Ovary (tissue), 9 donors: ENCODE results near the gene ZSCAN21. TPM values are rescaled to one million over a fixed set of nuclear protein-coding genes. Genes with fewer than 3 reads are reported as not detected.

Source experiments
- DNase-seq, 5 donors: peaks; one replicate each; pipeline ENCODE4 v3.0.0-alpha.2; 2019 to 2020
- H3K27ac ChIP-seq, 2 donors: fragments of 200-600 bp; one replicate each; pipeline versions ENCODE4 v1.5.1 to v1.8.0; 2019 to 2022
- H3K27me3 ChIP-seq: fragments of 200-600 bp; one replicate; pipeline ENCODE4 v1.8.0; 2022
- H3K36me3 ChIP-seq: fragments of 200-600 bp; sonication (generic); one replicate; pipeline ENCODE4 v1.5.1; 2019
- H3K4me1 ChIP-seq: one replicate; pipeline ENCODE4 v1.8.1; 2013; ENCODE audit warnings: mild to moderate bottlenecking, moderate library complexity; ENCODE audit not compliant: insufficient read depth
- H3K4me3 ChIP-seq: fragments of 200-600 bp; sonication (generic); one replicate; pipeline ENCODE4 v1.5.1; 2017
- H3K9me3 ChIP-seq, 2 donors: fragments of 200-600 bp in 1 of 2; sonication (generic) in 1 of 2; one replicate each; pipeline versions ENCODE4 v1.5.1 to v1.8.1; 2013 to 2019; ENCODE audit warnings: mild to moderate bottlenecking in 1 of 2, moderate library complexity in 1 of 2
- CTCF ChIP-seq, 3 donors: fragments of 450-650 bp in 2 of 3; fragments of 200-600 bp in 1 of 3; IDR thresholded peaks; one replicate each; pipeline versions ENCODE4 v1.5.1 to v1.8.0; 2016 to 2022; ENCODE audit warnings: antibody characterized with exemption in 3 of 3, mild to moderate bottlenecking in 1 of 3
- EP300 ChIP-seq: sonication (generic); formaldehyde crosslinking; IDR thresholded peaks from one replicate; pipeline ENCODE4 v1.6.1; 2017; ENCODE audit warnings: antibody characterized with exemption
- POLR2A ChIP-seq: fragments of 450-650 bp; IDR thresholded peaks from one replicate; pipeline ENCODE4 v1.6.1; 2017; ENCODE audit warnings: antibody characterized with exemption, mild to moderate bottlenecking, moderate library complexity
- WGBS, 3 donors: extraction: QIAGEN DNeasy Blood & Tissue Kit in 1 of 3; methylation state at CpG; one replicate each; pipeline versions ENCODE4 v1.1.5 to v1.1.7; 2013 to 2017; 5-methylcytosine and 5-hydroxymethylcytosine counted together
- intact Hi-C, 4 donors: fragments of 100-400 bp; cut with DNase I; formaldehyde crosslinking; loops; one replicate each; pipeline versions ENCODE4 v1.11.0 to v1.15.1; 2022 to 2023
- microRNA counts: library from miRNA; unstranded; fragments of <30 nt; microRNA quantifications from one replicate; lab custom pipeline; 2016
- microRNA-seq, 3 donors: library from miRNA; unstranded; fragments of <30 nt; microRNA quantifications; one replicate each; pipeline versions ENCODE4 to v1.2.0, GENCODE V29; 2019 to 2020
- polyA plus RNA-seq, 2 donors: library from polyadenylated mRNA; stranded (reverse); fragments of 200-250 nt in 1 of 2; fragments of 350-450 nt in 1 of 2; fragmentation: Illumina TruSeq in 1 of 2; extraction: RNeasy Lipid Tissue Mini Kit (QIAGEN cat#74804) in 1 of 2; gene quantifications; one replicate each; pipeline ENCODE4 v1.2.3, GENCODE V29; 2013 to 2014
- small RNA-seq: library from RNA; depleted of rRNA; stranded (forward); fragments of <200 nt; gene quantifications from one replicate; pipeline ENCODE3, GENCODE V24; 2016
- total RNA-seq, 7 donors: library from RNA; depleted of rRNA in 2 of 7; stranded (reverse); fragments of >200 nt in 2 of 7; fragmentation: NEBNext Ultra II Directional in 3 of 7; extraction: Animal tissue kit (Norgen Biotek cat#: 25700) in 3 of 7; gene quantifications; one replicate each; pipeline versions ENCODE4 v1.1.0 to v1.2.4, GENCODE V29; 2016 to 2023
- donor health status: DM: no; HTN: no; CAD: no; lungs with moderate emphysema.
- donor health status: DM: no; HTN: no; CAD: no.
- donor health status: Bipolar disorder and iron deficiency.
- donor health status: DM: yes; HTN: yes; CAD: no.
- donor health status: DM: no; HTN: no; CAD: no.
- donor health status: DM: yes; HTN: yes; CAD: no.

The ZSCAN21 gene
- total and polyA plus RNA-seq, 9 donors = 9.2 to 16.2 (median 12.3) TPM

DNA sequence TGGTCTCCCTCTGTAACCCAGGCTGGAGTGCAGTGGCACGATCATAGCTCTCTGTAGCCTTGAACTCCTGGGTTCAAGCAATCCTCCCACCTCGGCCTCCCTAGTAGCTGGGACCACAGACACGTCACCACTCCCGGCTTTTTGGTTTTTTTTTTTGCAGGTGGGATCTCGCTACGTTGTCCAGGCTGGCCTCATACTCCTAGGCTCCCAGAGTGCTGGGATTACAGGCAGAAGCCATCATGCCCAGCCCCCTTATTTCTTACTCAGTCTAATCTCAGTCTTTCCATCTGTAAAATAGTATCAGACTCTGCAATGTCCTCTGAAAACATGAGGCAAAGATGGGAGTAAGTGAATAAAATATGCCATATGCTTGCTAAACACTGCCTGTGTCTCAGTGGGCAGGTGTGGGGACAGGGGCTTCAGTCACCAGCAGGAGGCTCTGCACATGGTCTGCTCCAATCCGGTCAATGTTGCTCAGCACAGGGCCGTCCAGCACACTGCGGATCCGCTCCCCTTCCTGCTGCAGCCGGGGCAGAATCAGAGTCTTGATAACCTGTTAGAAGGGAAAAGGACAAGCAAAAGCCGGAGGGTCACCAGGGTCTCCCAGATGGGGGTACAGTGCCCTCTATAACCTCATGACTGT is 60.1 kb downstream of the ZSCAN21 start:
- Histone ChIP-seq H3K27me3 (no peaks in the 10 kb centered on the region), H3K4me3 (no peak overlapping the region), H3K4me1 (no peaks in the 10 kb centered on the region), H3K9me3 (no peaks in the 10 kb centered on the region), H3K27ac (no peak overlapping the region), H3K36me3 (no peaks in the 10 kb centered on the region)
- WGBS, 3 donors = 68 to 74% (median 73%) methylated on average over 12 of the region's 12 CpGs
- TF ChIP-seq CTCF (IDR thresholded peaks at IDR 0.05) = no peak
- TF ChIP-seq POLR2A = no peak
- no peak for TF ChIP-seq EP300
- no peak for DNase-seq
- intact Hi-C loops = no loop called here

GRCh38 chr7:100111156-100111555 is 61.6 kb downstream of the ZSCAN21 start:
- intact Hi-C loops = no loop called here
- 86 to 91% (median 88%) methylated on average over 7 of the region's 7 CpGs for WGBS, 3 donors
- Histone ChIP-seq H3K27ac (no peak overlapping the region), H3K36me3 (no peaks in the 10 kb centered on the region), H3K4me3 (no peak overlapping the region), H3K4me1 (no peaks in the 10 kb centered on the region), H3K9me3 (no peaks in the 10 kb centered on the region), H3K27me3 (no peaks in the 10 kb centered on the region)
- TF ChIP-seq CTCF (IDR thresholded peaks at IDR 0.05) = no peak
- no peak for TF ChIP-seq POLR2A
- TF ChIP-seq EP300 = no peak
- no peak for DNase-seq

DNA sequence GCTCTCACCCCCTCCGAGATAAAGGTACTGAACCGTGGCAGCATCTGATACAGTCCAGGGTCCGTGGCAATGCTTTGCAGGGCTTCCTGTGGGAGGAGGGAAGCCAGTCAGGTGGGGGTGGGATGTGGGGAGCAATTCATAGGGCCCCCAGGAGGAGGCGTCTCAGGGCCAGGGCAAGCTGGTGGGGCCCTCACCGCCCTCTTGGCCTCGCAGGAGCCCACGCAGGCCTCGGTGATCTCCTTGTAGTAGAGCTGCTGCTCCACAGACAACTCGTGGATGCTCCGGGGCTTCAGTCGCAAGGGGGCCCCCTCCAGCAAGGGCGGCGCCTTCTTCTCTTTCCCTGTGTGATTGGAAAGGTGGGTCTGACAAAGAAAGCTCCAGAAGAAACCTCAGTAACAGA is 62.3 kb downstream of the ZSCAN21 start:
- no peaks in the 10 kb centered on the region for H3K36me3 ChIP-seq
- H3K9me3 ChIP-seq = no peaks in the 10 kb centered on the region
- intact Hi-C loops = no loop called here
- TF ChIP-seq POLR2A = no peak
- TF ChIP-seq EP300 = no peak
- TF ChIP-seq CTCF (IDR thresholded peaks at IDR 0.05) = no peak
- H3K27ac ChIP-seq = no peak overlapping the region
- H3K4me3 ChIP-seq = no peak overlapping the region
- WGBS, 3 donors = 81 to 85% (median 85%) methylated on average over 13 of the region's 13 CpGs
- H3K4me1 ChIP-seq = no peaks in the 10 kb centered on the region
- DNase-seq = no peak
- no peaks in the 10 kb centered on the region for H3K27me3 ChIP-seq

MicroRNA genes within 50 kb of the gene (microRNA counts, 767-probe panel; counts per million panel counts)
- 1,810 counts per million, percentile 80 among the panel's probes with 10 or more counts for microRNA hsa-miR-106b-5p (lab: Ali Mortazavi, UCI)
- 6,061 counts per million, percentile 97 among the panel's probes with 10 or more counts for microRNA hsa-miR-25-3p (lab: Ali Mortazavi, UCI)
- 4,581 counts per million, percentile 92 among the panel's probes with 10 or more counts for microRNA hsa-miR-93-5p (lab: Ali Mortazavi, UCI)

Small RNA genes lying within 50 kb of the gene (microRNA-seq; reads per million reads assigned to microRNA genes)
- gene MIR106B = 322 to 1,113 (median 871) reads per million in 3 donors
- 135 to 661 (median 305) reads per million in 3 donors for gene MIR25
- 285 to 1,086 (median 334) reads per million in 3 donors for gene MIR93

Small RNA genes lying within 50 kb of the gene (small RNA-seq; reads per million reads assigned to genes)
- gene MIR106B = 22.6 reads per million, percentile 87 among the genes with 10 or more reads in this experiment
- 618 reads per million, percentile 96 among the genes with 10 or more reads in this experiment for gene MIR25
- 24.9 reads per million, percentile 88 among the genes with 10 or more reads in this experiment for gene MIR93

Other genes with a start within 250 kb of the ZSCAN21 start
- gene CYP3A43, start 221.8 kb upstream of the ZSCAN21 start, total RNA-seq = under 1 TPM in 2 of 7 donors, not detected in 5; 0.37 to 0.53 TPM
- gene CYP3A43, start 221.8 kb upstream of the ZSCAN21 start, polyA plus RNA-seq = not detected
- under 1 TPM in 1 of 7 donors, not detected in 6; 0.57 TPM for gene OR2AE1, start 172.7 kb upstream of the ZSCAN21 start, total RNA-seq
- gene OR2AE1, start 172.7 kb upstream of the ZSCAN21 start, polyA plus RNA-seq = not detected
- gene TRIM4, start 130.2 kb upstream of the ZSCAN21 start, total RNA-seq = 10 to 100 TPM; 31.7 to 58.9 (median 45.1) TPM
- gene TRIM4, start 130.2 kb upstream of the ZSCAN21 start, polyA plus RNA-seq = 10 to 100 TPM; 42.2 to 64.8 TPM
- gene GJC3, start 120.2 kb upstream of the ZSCAN21 start, total RNA-seq = 1 to 10 TPM in 1 of 7 donors, under 1 TPM in 3, not detected in 3; 0.18 to 1.3 (median 0.29) TPM
- under 1 TPM; 0.42 to 0.45 TPM for gene GJC3, start 120.2 kb upstream of the ZSCAN21 start, polyA plus RNA-seq
- 10 to 100 TPM in 1 of 7 donors, 1 to 10 TPM in 3, under 1 TPM in 3; 0.34 to 21.3 (median 2.3) TPM for gene AZGP1, start 73.7 kb upstream of the ZSCAN21 start, total RNA-seq
- 1 to 10 TPM; 1.3 to 5.4 TPM for gene AZGP1, start 73.7 kb upstream of the ZSCAN21 start, polyA plus RNA-seq
- gene ZKSCAN1, start 34.2 kb upstream of the ZSCAN21 start, total RNA-seq = 10 to 100 TPM; 28.8 to 90.7 (median 73.9) TPM
- gene ZKSCAN1, start 34.2 kb upstream of the ZSCAN21 start, polyA plus RNA-seq = 10 to 100 TPM; 14.2 to 29.4 TPM
- 10 to 100 TPM; 21.9 to 45.0 (median 38.4) TPM for gene ZNF3, start 31.9 kb downstream of the ZSCAN21 start, total RNA-seq
- gene ZNF3, start 31.9 kb downstream of the ZSCAN21 start, polyA plus RNA-seq = 10 to 100 TPM; 28.0 to 41.3 TPM
- 100 to 1,000 TPM in 2 of 7 donors, 10 to 100 TPM in 5; 33.6 to 110 (median 98.2) TPM for gene COPS6, start 39.2 kb downstream of the ZSCAN21 start, total RNA-seq
- 100 to 1,000 TPM in 1 of 2 donors, 10 to 100 TPM in 1; 97.4 to 145 TPM for gene COPS6, start 39.2 kb downstream of the ZSCAN21 start, polyA plus RNA-seq
- 10 to 100 TPM; 24.4 to 57.6 (median 37.9) TPM for gene MCM7, start 51.6 kb downstream of the ZSCAN21 start, total RNA-seq
- gene MCM7, start 51.6 kb downstream of the ZSCAN21 start, polyA plus RNA-seq = 10 to 100 TPM; 45.1 to 79.7 TPM
- 10 to 100 TPM; 10.9 to 20.3 (median 14.2) TPM for gene AP4M1, start 51.9 kb downstream of the ZSCAN21 start, total RNA-seq
- 10 to 100 TPM; 13.8 to 19.0 TPM for gene AP4M1, start 51.9 kb downstream of the ZSCAN21 start, polyA plus RNA-seq
- 10 to 100 TPM; 35.9 to 66.1 (median 57.5) TPM for gene TAF6, start 69.6 kb downstream of the ZSCAN21 start, total RNA-seq
- gene TAF6, start 69.6 kb downstream of the ZSCAN21 start, polyA plus RNA-seq = 10 to 100 TPM; 43.1 to 52.1 TPM
- 10 to 100 TPM; 11.7 to 28.7 (median 22.0) TPM for gene CNPY4, start 69.9 kb downstream of the ZSCAN21 start, total RNA-seq
- 10 to 100 TPM; 33.9 to 42.8 TPM for gene CNPY4, start 69.9 kb downstream of the ZSCAN21 start, polyA plus RNA-seq
- gene MBLAC1, start 77.2 kb downstream of the ZSCAN21 start, total RNA-seq = 1 to 10 TPM; 3.4 to 6.7 (median 4.5) TPM
- gene MBLAC1, start 77.2 kb downstream of the ZSCAN21 start, polyA plus RNA-seq = 1 to 10 TPM in 1 of 2 donors, under 1 TPM in 1; 0.28 to 3.4 TPM
- 100 to 1,000 TPM; 101 to 245 (median 108) TPM for gene LAMTOR4, start 99.1 kb downstream of the ZSCAN21 start, total RNA-seq
- 100 to 1,000 TPM in 1 of 2 donors, 10 to 100 TPM in 1; 10.3 to 246 TPM for gene LAMTOR4, start 99.1 kb downstream of the ZSCAN21 start, polyA plus RNA-seq
- gene TRAPPC14, start 108.9 kb downstream of the ZSCAN21 start, total RNA-seq = 10 to 100 TPM in 5 of 7 donors, 1 to 10 TPM in 2; 6.2 to 27.2 (median 14.8) TPM
- 1 to 10 TPM; 2.8 to 9.1 TPM for gene TRAPPC14, start 108.9 kb downstream of the ZSCAN21 start, polyA plus RNA-seq
- gene GAL3ST4, start 118.8 kb downstream of the ZSCAN21 start, total RNA-seq = 10 to 100 TPM in 2 of 7 donors, 1 to 10 TPM in 5; 3.1 to 16.3 (median 7.4) TPM
- 10 to 100 TPM in 1 of 2 donors, 1 to 10 TPM in 1; 4.3 to 10.6 TPM for gene GAL3ST4, start 118.8 kb downstream of the ZSCAN21 start, polyA plus RNA-seq
- 1 to 10 TPM; 2.0 to 5.6 (median 3.1) TPM for gene GPC2, start 127.6 kb downstream of the ZSCAN21 start, total RNA-seq
- gene GPC2, start 127.6 kb downstream of the ZSCAN21 start, polyA plus RNA-seq = 1 to 10 TPM in 1 of 2 donors, under 1 TPM in 1; 0.25 to 2.9 TPM
- 1 to 10 TPM in 4 of 7 donors, under 1 TPM in 3; 0.66 to 2.8 (median 1.7) TPM for gene STAG3, start 128.1 kb downstream of the ZSCAN21 start, total RNA-seq
- gene STAG3, start 128.1 kb downstream of the ZSCAN21 start, polyA plus RNA-seq = 1 to 10 TPM; 1.9 to 3.2 TPM
- 1 to 10 TPM in 1 of 7 donors, under 1 TPM in 4, not detected in 2; 0.25 to 1.7 (median 0.48) TPM for gene PVRIG, start 170.2 kb downstream of the ZSCAN21 start, total RNA-seq
- under 1 TPM; 0.12 to 0.21 TPM for gene PVRIG, start 170.2 kb downstream of the ZSCAN21 start, polyA plus RNA-seq